Type B pancreatic cell (in vitro differentiated cells): ENCODE results near the gene SLC9A9. TPM values are rescaled to one million over a fixed set of nuclear protein-coding genes. Genes with fewer than 3 reads are reported as not detected.

Experiments
- DNase-seq: peaks from one replicate; pipeline ENCODE4 v3.0.0; 2021; ENCODE audit warnings: mixed read lengths; ENCODE audit not compliant: unreplicated experiment; ENCODE audit errors: extremely low spot score
- H3K27ac Mint-ChIP-seq: 2 replicates; pipeline ENCODE4 v1.8.0; 2021; ENCODE audit warnings: mild to moderate bottlenecking, mixed read lengths
- H3K27me3 Mint-ChIP-seq: 2 replicates; pipeline ENCODE4 v1.8.0; 2021; ENCODE audit warnings: mixed read lengths
- H3K36me3 Mint-ChIP-seq: 2 replicates; pipeline ENCODE4 v1.8.0; 2021; ENCODE audit warnings: mixed read lengths
- H3K4me1 Mint-ChIP-seq: one replicate; pipeline ENCODE4 v1.8.0; 2021; ENCODE audit warnings: mixed read lengths; ENCODE audit not compliant: unreplicated experiment
- H3K4me3 Mint-ChIP-seq: 2 replicates; pipeline ENCODE4 v1.8.0; 2021; ENCODE audit warnings: mild to moderate bottlenecking, mixed read lengths
- H3K9me3 Mint-ChIP-seq: 2 replicates; pipeline ENCODE4 v1.8.0; 2021; ENCODE audit warnings: mixed read lengths
- CTCF ChIP-seq: fragments of 200-600 bp; sonication (generic); conservative IDR thresholded peaks from 2 replicates; pipeline ENCODE4 v1.5.0; 2021; ENCODE audit warnings: antibody characterized with exemption, mild to moderate bottlenecking
- total RNA-seq: library from RNA; stranded (reverse); gene quantifications from 2 replicates; pipeline ENCODE4 v1.2.1, GENCODE V29; 2021; ENCODE audit warnings: low replicate concordance

The SLC9A9 gene
- total RNA-seq, 1 donor from 2014 or later = 2.7 TPM

- TF ChIP-seq CTCF = no peak
- H3K4me3 Mint-ChIP-seq = no peak overlapping the region
- no peak for DNase-seq
- H3K36me3 Mint-ChIP-seq = no peaks in the 10 kb centered on the region
- H3K9me3 Mint-ChIP-seq = no peaks in the 10 kb centered on the region
- H3K27ac Mint-ChIP-seq = no peak overlapping the region
- H3K4me1 Mint-ChIP-seq = no peaks in the 10 kb centered on the region
- no peaks in the 10 kb centered on the region for H3K27me3 Mint-ChIP-seq
Observed at GRCh38 chr3:143652118-143652517, 196.2 kb downstream of the SLC9A9 start.

- Mint-ChIP-seq H3K4me3 (no peak overlapping the region), H3K4me1 (no peaks in the 10 kb centered on the region), H3K9me3 (no peaks in the 10 kb centered on the region), H3K27me3 (no peaks in the 10 kb centered on the region), H3K36me3 (no peaks in the 10 kb centered on the region), H3K27ac (no peak overlapping the region)
- no peak for DNase-seq
- TF ChIP-seq CTCF = no peak
Observed at GRCh38 chr3:143650827-143651226, 197.4 kb downstream of the SLC9A9 start.

- DNase-seq = no peak
- Mint-ChIP-seq H3K27me3 (no peaks in the 10 kb centered on the region), H3K4me1 (no peaks in the 10 kb centered on the region), H3K36me3 (no peaks in the 10 kb centered on the region), H3K4me3 (no peak overlapping the region), H3K9me3 (no peaks in the 10 kb centered on the region), H3K27ac (no peak overlapping the region)
- TF ChIP-seq CTCF = no peak
Observed at GRCh38 chr3:143650120-143650519, 198.1 kb downstream of the SLC9A9 start.

- DNase-seq = no peak
- no peaks in the 10 kb centered on the region for H3K9me3 Mint-ChIP-seq
- no peaks in the 10 kb centered on the region for H3K36me3 Mint-ChIP-seq
- TF ChIP-seq CTCF = peak; percentile 60
- no peak overlapping the region for H3K4me3 Mint-ChIP-seq
- H3K27ac Mint-ChIP-seq = no peak overlapping the region
- H3K27me3 Mint-ChIP-seq = no peaks in the 10 kb centered on the region
- peaks cover 10% of the 10 kb centered on the region for H3K4me1 Mint-ChIP-seq
Observed at GRCh38 chr3:143648708-143649107, 199.6 kb downstream of the SLC9A9 start.

- no peak overlapping the region for H3K27ac Mint-ChIP-seq
- no peaks in the 10 kb centered on the region for H3K9me3 Mint-ChIP-seq
- H3K27me3 Mint-ChIP-seq = no peaks in the 10 kb centered on the region
- no peak overlapping the region for H3K4me3 Mint-ChIP-seq
- TF ChIP-seq CTCF = no peak
- DNase-seq = no peak
- H3K36me3 Mint-ChIP-seq = no peaks in the 10 kb centered on the region
- H3K4me1 Mint-ChIP-seq = peaks cover 10% of the 10 kb centered on the region
Observed at GRCh38 chr3:143648218-143648617, 200.1 kb downstream of the SLC9A9 start.

- peaks cover 7% of the 10 kb centered on the region for H3K36me3 Mint-ChIP-seq
Observed at GRCh38 chr3:143644370-143645089, 203.7 kb downstream of the SLC9A9 start.

More at GRCh38 chr3:143644370-143645089, 203.7 kb downstream of the SLC9A9 start:
- peak; percentile 74 for TF ChIP-seq CTCF
- H3K9me3 Mint-ChIP-seq = peaks cover 7% of the 10 kb centered on the region
- DNase-seq = no peak
- peak overlapping the region; percentile 11 for H3K4me3 Mint-ChIP-seq
- H3K27me3 Mint-ChIP-seq = no peaks in the 10 kb centered on the region
- H3K27ac Mint-ChIP-seq = peak overlapping the region; percentile 1
- H3K4me1 Mint-ChIP-seq = peaks cover 10% of the 10 kb centered on the region
